GM12878 (cell line): ENCODE data around the gene TMBIM1.

Experiments used
- EP300 ChIP-seq, 2 experiments: fragments of 150-350 bp in 1 of 2; IDR thresholded peaks; 2 replicates each; pipeline ENCODE4 v1.6.1; 2011 to 2012; ENCODE audit warnings: low read depth in 2 of 2, low read length in 2 of 2, borderline replicate concordance in 1 of 2, improper control_type of control experiment in 1 of 2, inconsistent platforms in 1 of 2; ENCODE audit not compliant: control insufficient read depth in 1 of 2
- TF ChIP-seq, protein P1 (sequence below), 3 experiments: IDR thresholded peaks in 2 of 3; conservative IDR thresholded peaks in 1 of 3; 2 replicates each; pipeline ENCODE4 v1.5.1; 2011; ENCODE audit warnings: low read depth in 3 of 3, low read length in 3 of 3, mild to moderate bottlenecking in 3 of 3, control low read depth in 2 of 3, moderate library complexity in 2 of 3, inconsistent platforms in 1 of 3, mixed read lengths in 1 of 3; ENCODE audit not compliant: control insufficient read depth in 2 of 3, insufficient read depth in 1 of 3; ENCODE audit errors: extremely low read depth in 1 of 3

DNA sequence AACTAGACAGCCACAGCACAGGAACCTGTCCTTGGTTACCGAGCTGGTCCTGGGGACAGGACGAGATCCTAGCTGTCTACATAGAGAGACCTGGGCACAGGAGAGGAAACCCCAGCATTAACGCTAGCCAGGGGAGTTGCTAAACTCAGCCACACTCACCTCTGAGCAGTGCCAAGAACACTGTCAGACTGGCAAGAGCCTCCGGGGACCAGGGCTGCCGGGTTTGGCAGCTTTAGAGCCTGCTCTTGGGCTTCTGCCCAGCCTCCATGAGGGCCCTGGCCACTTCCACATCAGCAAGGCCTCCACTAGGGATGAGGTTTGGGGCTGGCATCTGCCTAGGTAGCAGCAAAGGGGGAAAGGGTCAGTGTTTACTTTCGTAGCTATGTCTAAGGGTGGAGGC, 6.7 kb downstream of the TMBIM1 start:
- TF ChIP-seq EP300 (IDR thresholded peaks at IDR 0.05; ENCODE audit: borderline replicate concordance in 1 of 2, control insufficient read depth in 1 of 2, low read depth in 2 of 2, low read length in 2 of 2): no peak
- TF ChIP-seq, protein P1, sequence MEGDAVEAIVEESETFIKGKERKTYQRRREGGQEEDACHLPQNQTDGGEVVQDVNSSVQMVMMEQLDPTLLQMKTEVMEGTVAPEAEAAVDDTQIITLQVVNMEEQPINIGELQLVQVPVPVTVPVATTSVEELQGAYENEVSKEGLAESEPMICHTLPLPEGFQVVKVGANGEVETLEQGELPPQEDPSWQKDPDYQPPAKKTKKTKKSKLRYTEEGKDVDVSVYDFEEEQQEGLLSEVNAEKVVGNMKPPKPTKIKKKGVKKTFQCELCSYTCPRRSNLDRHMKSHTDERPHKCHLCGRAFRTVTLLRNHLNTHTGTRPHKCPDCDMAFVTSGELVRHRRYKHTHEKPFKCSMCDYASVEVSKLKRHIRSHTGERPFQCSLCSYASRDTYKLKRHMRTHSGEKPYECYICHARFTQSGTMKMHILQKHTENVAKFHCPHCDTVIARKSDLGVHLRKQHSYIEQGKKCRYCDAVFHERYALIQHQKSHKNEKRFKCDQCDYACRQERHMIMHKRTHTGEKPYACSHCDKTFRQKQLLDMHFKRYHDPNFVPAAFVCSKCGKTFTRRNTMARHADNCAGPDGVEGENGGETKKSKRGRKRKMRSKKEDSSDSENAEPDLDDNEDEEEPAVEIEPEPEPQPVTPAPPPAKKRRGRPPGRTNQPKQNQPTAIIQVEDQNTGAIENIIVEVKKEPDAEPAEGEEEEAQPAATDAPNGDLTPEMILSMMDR (IDR thresholded peaks at IDR 0.05 in 2 of 3, conservative IDR thresholded peaks at IDR 0.05 in 1 of 3; ENCODE audit: control insufficient read depth in 2 of 3, extremely low read depth in 1 of 3, insufficient read depth in 1 of 3, low read depth in 3 of 3, low read length in 3 of 3): no peak
